Dedifferentiated amniotic fluid mesenchymal stem cell (primary cell): ENCODE data around the gene LAMA5.

Source experiments
- DNase-seq: peaks from one replicate; pipeline ENCODE4 v3.0.0-alpha.2; 2016; ENCODE audit errors: extremely low spot score

The LAMA5 gene

GRCh38 chr20:62330576-62331317, 36.4 kb downstream of the LAMA5 start:
- DNase-seq = no peak

DNA sequence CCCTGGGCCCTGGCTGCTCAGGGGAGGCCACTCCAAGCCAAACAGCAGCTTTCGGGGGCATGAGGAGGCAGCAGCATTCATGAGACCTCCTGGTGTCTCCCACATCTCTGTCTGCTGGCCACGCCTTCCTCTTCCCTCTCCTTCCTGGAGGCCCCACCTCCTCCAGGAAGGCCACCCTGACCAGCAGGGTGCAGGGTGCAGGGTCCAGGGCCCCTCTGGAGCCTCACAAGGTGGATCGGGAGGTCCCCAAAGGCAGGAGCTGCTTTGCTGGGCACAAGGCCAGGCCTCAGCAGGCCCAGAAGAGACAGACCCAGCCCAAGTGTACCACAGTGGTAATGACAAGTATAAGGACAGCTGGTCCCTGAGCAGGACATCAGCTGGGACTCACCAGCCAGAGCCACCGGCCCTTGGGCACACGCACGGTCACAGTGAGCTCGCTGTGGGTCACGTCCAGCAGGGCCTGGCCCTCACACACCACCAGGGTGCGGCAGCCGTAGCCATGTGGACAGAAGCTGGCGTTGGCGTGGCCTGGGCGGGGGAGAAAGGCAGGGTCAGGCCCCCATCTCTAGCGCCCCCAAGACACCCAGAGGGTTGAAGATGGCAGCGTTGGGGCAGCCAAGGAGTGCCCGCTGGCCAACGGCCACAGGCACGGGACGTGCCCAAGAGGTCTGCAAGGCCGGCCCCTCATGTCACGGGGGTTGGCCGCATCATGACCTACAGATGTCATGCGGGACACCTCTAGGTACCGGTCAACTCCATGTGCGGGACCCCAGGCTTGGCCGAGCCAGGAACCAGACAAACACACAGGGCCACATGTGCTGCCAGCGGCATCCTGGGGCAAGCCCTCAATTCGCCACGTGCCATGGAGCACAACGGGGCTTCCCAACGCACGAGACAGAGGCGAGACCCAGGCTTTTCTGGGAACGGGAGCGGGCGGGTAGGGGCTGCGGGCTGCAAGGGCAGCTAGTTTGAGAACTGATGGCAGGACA, 37.4 kb downstream of the LAMA5 start:
- no peak for DNase-seq

GRCh38 chr20:62328684-62329388, 38.3 kb downstream of the LAMA5 start:
- no peak for DNase-seq

DNA sequence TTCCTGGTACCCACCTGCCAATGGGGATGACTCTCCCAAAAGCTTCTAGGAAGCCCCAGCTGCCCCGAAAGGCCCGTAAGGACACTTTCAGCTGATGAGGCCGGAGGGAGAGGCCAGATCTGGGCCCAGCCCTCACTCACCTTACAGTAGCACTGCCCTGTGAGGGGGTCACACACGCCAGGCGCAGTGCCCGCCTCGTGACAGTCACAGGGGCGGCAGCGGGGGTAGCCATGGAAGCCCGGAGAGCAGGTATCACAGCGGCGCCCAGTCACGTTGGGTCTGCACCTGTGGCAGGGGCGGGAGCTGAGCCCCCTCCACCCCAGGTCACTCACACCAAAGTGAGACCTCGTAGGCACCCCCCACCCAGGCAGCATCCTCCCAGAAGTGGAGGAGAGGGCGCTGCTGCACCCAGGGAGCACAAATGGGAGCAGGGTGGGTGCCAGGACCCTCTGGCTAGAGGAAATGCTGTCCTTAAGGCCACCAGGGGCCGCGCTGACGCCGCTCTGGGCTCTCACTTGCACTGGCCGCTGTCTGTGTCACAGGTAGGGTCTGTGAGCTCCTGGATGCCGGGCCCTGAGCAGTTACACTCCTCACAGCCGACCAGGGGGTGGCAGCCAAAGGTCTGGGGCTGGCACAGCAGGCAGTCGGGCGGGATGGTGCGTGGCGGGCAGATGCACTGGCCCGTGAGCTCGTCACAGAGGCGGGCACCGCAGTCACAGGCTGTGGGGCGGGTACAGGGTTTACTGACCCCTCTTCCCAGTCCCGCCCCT, 39.2 kb downstream of the LAMA5 start:
- DNase-seq = no peak

GRCh38 chr20:62326959-62327725, 40.0 kb downstream of the LAMA5 start:
- DNase-seq = no peak

DNA sequence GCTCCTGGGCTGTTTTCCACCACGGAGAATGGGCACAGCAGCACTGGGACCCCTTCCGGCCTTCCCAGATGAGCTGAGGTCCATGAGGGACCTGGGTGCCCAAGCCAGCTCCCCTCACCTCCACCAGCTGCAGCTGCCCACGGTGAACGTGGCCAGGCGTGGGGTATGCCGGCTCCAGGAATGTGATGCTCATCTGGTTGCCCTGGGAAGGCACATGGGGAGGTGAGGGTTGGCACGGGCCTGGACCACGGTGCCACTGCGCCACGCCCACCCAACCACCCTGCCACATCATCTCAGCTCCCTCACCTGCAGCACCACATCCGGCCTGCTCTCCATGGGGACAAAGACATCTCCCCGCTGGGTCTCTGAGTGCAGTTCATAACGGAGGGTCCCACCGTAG, 40.6 kb downstream of the LAMA5 start:
- DNase-seq = no peak

- no peak for DNase-seq
Measured at GRCh38 chr20:62325172-62325905, 41.8 kb downstream of the LAMA5 start.

DNA sequence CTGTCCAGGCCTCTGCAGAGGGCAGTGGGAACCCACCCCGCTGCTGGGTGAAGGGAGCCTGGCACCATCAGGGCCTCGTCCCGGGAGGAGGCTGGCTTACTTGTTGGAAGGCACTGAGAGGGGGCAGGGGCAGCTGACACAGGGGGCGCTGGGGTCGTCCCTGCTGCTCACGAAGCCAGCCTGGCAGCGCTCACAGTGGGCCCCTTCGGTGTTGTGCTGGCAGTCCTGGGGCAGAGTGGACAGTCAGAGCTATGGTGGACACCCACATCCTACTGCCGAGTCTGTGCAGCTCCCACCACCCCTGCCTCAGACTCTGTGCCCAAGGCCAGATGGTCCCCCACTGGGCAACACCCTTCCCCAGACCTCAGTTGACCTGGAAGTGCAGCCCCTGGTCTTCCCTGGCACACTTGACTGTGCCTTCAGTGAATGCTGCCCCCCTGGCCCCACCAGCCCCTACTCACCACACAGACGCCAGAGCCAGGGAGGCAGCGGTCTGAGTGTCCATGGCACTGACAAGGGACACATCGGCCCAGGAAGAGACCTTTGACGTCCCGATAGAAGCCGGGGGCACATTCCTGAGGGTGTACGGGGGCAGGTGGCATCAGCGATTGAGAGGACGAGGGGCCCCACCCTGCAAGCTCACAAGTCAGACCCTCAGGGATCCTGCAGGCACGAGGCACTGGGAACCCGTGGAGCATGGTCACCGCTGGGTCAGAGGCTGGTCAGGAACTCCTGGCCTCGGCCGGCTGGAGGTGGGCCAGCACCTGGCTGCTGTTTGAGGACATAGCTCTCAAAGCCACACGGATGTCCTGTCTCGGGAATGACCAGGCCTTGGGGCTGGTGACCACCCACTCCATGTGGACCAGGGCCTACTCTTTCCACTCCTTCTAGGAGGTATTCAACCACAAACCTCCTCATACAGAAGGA, 42.9 kb downstream of the LAMA5 start:
- no peak for DNase-seq

DNA sequence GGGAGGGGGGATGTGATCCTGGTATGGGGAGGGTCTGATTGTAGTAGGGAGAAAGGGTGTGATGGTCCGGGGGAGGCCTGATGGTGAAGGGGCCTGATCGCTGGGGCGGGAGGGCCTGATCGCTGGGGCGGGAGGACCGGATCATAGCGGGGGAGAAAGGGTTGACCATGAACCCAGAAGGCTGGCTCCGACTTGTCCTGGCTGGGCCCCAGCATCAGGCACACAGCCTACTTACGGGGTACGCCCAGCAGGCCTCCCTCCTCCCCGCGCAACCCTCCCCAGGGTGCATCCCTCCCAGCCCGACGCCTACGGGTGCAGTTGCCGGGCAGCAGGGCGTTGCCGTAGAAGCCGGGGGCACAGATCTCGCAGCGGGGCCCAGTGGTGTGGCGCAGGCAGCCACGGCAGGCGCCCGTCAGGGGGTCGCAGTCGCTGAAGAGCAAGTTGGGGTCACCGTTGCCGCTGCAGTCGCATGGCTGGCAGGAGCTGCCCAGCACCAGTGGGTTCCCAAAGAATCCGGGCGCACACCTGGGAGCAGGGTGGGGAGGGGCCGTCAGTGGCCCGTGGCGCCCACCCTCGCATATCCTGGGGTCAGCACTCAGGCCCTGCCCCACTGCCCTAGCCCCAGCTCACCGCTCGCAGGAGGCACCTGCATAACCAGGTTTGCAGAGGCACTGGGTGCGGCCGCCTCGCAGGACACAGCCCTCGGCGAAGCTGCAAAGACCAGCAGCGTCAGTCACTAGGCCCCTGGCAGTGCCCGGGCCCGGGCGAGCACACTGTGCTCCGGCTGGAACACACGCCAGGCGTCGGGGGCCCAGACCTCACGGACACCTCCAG, 43.7 kb downstream of the LAMA5 start:
- DNase-seq = no peak

DNA sequence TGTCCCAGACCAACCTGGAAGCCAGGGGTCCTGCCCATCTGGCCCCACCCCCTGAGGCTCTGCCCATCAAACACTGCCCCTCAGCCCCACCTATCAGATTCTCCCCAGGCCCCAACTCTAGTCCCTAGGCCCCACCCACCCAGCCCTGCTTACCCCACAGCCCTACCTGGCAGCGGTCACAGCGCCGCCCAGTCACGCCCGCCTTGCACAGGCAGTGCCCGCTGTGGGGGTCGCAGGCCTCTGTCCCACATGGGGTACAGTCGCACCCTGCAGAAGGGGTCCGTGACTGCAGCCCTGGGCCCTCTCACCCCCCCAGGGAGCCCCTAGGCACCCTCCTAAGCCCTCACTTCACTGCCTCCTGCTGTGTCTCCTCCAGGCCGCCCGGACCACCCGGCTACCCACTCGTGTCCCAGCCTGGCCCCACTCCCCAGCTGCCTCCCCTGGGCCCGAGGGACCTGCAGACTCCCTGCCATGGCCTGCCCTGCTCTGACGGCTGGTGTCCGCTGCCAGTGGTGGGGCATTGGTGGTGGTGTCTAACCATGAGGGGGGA, 44.5 kb downstream of the LAMA5 start:
- DNase-seq = no peak

DNA sequence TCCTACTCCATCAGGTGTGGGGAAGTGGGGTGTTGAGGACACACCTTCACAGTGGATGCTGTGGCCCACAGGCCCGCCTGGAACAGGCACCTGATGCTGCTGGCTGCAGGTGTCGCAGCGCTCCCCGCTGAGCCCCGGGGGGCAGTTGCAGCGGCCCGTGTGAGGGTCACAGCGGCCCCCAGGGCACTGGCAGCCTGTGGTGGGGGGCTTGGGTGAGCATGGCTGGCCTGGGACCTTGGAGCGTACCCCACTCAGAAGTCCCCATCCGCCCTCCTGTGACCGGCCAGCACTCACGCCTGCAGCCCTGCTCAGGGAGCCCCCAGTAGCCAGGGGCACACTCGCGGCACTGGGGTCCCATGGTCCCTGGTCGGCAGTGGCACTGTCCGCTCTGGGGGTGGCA, 45.1 kb downstream of the LAMA5 start:
- DNase-seq = no peak

DNA sequence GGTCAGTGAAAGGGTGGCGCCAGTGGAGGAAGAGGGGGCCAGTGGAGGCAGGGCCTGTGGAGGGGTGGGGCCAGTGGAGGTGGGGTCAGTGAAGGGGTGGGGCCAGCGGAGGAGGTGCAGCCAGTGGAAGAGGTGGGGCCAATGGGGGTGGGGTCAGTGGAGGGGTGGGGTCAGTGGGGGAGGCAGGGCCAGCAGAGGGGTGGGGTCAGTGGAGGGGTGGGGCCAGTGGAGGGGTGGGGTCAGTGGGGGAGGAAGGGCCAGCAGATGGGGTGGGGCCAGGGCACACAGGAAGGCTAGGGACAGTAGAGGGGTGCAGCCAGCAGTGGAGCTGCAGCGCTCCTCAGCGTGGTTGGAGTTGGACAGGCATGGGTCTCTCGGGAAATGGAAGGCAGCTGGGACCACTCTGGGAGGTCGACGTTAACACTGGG, 45.6 kb downstream of the LAMA5 start:
- DNase-seq = no peak

GRCh38 chr20:62320581-62321354, 46.3 kb downstream of the LAMA5 start:
- DNase-seq = no peak

GRCh38 chr20:62319346-62319909, 47.7 kb downstream of the LAMA5 start:
- no peak for DNase-seq

DNA sequence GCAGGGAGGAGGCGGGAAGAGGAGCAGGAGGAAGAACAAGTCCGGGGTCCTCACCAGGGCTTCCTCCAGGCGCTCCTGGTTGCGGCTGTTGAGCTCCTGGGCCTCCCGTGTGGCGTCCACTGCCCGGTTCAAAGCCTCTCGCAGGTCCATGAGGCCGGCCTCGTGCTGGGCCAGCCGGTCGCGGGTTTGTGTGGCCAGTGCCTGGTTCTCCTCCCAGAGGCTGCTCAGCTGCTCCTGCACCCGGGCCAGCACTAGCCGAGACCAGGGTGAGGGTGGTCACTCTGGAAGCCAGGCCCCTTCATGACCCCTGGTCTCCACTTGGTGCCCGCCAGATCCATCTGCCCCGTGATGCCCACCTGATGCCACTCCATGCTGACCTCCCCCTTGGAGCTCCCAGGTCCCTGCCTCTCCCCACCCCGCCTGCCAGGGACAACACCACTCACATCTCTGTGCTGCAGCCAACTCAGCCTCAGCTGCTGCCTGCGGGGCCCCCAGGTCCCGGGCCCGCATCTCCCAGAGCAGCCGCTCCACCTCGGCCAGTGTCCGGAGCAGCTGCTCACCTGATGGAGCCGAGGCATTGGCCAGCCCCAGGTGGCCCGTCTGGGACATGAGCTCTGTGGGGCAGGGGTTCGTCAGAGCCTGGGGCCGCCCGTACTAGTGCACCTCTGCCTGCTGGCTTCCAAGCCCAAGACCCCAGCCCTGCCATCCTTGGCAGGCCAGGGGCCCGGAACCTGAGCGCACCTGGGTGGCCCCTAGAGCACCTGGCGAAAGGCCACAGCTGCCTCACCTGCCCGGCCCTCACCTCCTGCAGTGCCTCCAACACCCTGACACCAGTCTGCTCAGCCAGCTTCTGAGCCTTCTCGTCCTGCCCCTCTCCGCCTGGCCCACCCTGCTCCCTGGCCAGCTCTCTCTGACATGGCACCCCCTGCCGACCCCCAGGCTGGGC, 48.4 kb downstream of the LAMA5 start:
- no peak for DNase-seq
